GM10847 (cell line): ENCODE data around the gene CDC5L.

Source experiments
- POLR2A ChIP-seq: IDR thresholded peaks from 2 replicates; pipeline ENCODE4 v1.6.1; 2011; ENCODE audit not compliant: insufficient read length; ENCODE audit errors: extremely low read depth

Gene CDC5L

DNA sequence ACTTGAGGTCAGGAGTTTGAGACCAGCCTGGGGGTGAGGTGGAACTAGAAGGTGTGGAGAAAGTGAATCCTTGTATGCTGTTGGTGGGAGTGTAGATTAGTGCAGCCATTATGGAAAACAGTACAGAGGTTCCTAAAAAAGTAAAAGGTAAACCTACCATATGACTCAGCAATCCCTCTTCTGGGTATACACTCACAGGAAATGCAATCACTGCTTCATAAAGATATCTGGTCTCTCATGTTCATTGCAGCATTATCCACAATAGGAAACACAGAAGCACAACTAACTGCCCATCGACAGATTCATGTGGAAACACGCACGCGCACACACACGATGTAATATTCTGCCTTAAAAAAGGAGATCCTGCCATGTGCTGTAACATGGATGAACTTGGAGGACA lies 66.7 kb downstream of the CDC5L start:
- TF ChIP-seq POLR2A = no peak

DNA sequence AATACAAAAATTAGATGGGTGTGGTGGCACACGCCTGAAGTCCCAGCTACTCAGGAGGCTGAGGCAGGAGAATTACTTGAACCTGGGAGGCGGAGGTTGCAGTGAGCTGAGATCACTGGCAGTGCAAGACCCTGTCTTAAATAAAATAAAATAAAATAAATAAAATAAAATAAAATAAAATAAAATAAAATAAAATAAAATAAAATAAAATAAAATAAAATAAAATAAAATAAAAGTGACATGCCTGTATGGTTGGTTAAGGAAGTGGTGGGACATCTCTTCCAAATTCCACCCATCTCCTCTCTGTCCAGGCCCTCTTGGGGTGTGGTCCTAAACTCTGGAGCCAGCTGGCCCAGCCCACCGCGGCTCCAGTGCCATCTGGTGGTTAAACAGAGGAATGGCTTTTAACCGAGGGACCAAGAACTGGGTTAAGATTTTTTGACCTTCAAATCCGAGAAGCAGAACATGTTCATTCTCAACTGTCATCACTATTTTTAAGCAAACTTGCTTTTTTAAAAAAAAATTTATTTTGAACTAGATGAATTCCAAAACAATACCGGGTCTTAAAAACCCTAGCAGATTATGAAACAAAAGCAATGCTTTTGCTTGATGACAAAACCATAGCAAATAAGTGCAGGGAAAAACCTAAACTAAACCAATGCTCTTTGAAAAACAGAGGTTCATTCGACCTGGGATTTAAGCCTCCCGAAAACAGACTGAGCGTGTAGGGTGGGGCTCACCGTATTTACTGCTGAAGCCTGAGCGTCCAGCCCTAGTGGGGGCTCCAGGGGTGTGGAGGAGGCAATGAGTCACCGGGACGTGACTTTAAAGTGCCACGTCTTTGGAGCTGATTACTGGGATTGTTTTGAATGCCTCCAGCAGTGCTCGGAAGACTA lies 68.8 kb downstream of the CDC5L start:
- no peak for TF ChIP-seq POLR2A

GRCh38 chr6:44456966-44457292 lies 69.4 kb downstream of the CDC5L start:
- no peak for TF ChIP-seq POLR2A

- no peak for TF ChIP-seq POLR2A
These were observed 70.1 kb downstream of the CDC5L start for GRCh38 chr6:44457596-44457995.

DNA sequence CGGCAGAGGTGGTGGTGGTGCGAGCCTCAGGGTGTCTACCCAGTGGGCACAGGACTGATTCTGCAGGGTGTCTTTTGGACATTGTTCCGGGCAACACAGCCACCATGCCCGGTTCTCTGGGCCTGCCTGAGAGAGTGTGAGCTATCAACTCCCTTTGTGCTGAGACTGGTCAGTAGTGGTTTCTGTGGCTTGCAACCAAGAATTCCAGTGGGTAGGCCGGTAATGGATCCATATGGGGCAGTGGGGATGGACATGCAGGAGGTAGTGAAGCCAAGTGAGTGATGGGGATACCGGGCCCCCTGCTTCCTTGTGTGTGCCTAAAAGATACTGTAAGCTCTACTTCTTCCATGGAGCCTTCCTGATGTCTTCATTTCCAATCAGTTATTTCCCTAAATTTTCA lies 71.0 kb downstream of the CDC5L start:
- TF ChIP-seq POLR2A = no peak

GRCh38 chr6:44462335-44462734 lies 74.8 kb downstream of the CDC5L start:
- no peak for TF ChIP-seq POLR2A

DNA sequence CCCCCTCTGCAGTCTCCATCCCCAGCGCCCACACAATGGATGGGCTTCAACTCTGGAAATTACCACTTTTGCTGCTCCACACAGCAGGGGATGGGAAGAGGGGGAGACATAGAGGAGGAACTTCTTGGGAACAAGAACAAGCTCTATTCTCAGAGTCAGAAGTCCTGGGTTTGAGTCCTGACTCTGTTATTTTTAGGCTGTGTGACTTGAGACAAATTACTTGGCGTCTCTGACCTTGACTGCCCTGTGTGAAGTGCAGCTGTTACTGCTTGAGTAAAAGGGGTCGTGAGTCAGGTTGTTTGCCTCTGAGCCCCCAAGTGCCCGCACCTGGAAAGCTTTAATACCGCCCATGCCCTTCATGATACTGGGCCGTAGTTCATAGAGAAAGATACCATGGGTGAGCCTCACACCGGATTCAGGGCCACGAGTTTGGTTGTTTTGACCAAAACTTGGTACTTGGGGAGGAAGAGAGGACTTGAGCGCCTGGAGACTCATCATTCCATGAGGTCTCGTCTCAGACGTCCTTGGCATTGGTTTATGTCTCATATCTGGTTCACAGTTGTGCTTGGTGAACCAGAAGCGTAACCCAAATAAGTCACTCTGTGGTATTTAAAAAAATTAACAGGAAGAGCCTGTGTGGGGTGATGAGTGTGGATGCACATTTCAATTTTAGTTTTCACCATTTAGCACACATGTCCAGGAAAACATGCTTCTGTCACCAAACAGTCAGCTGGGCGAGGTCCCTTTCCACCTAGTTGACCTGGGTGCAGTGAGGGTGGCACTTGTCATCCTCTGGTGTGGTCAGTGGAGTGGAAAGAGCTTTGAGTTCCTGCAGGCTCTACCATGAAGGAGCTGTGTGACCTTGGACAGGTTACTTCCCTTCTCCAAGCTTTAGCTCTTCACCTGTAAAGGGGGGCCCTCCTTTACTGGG lies 75.6 kb downstream of the CDC5L start:
- no peak for TF ChIP-seq POLR2A

GRCh38 chr6:44463728-44464450 lies 76.4 kb downstream of the CDC5L start:
- TF ChIP-seq POLR2A = no peak

DNA sequence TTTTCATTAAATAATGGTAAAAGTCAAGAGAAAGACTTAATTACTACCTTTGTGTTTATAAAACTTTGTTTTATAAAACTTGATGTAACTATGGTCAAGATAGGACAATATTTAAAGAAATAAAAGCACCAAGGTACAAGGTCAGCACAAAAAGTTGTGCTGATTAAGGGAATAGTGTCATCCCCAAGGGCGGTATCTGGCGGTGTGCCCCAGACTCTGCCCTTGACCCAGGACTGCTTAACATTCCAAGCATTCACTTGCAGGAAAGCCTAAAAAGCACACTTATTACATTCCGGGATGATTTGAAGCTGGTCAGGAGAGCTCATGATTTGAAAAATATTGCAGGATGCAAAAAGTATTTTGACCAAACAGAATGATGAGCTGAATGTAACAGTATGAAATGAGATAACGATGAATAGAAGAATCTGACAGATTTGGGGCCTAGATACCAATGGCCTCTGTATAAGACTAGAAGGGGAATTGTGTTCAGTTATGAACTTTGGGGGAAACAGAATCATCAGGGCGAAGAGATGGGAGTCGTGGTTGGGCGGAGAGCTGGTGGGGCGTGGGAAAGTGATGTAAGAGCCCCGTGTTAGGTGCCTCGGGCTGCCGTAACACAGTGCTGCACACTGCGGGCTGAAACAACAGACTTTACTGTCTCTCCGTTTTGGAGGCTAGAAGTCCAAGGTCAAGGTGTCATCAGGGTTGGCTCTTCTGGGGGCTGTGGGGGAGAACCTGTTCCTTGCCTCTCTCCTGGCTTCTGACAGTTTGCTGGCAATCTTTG lies 77.2 kb downstream of the CDC5L start:
- no peak for TF ChIP-seq POLR2A

- no peak for TF ChIP-seq POLR2A
These were observed 79.4 kb downstream of the CDC5L start for GRCh38 chr6:44466955-44467354.

- TF ChIP-seq POLR2A = no peak
These were observed 81.3 kb downstream of the CDC5L start for GRCh38 chr6:44468835-44469234.

GRCh38 chr6:44470115-44470464 lies 82.6 kb downstream of the CDC5L start:
- no peak for TF ChIP-seq POLR2A

DNA sequence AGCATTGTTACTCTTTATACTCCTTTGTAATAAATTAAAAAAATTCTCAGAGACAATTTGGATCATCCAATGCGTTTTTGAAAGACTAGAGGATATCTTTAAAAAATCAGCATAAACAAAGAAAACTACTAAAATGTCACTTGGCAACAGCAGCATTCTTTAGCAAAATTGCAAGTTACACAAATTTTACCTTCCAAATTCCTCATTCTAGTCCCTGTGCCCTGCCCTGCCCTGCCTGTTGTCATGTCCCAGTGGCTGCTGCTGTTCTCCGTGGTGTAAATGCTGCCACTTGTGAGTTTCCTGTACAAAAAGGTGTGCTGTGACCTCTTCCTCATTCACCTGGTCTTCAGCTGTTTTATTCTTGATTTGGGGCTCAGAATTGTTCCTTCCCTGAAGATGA lies 83.2 kb downstream of the CDC5L start:
- TF ChIP-seq POLR2A = no peak

DNA sequence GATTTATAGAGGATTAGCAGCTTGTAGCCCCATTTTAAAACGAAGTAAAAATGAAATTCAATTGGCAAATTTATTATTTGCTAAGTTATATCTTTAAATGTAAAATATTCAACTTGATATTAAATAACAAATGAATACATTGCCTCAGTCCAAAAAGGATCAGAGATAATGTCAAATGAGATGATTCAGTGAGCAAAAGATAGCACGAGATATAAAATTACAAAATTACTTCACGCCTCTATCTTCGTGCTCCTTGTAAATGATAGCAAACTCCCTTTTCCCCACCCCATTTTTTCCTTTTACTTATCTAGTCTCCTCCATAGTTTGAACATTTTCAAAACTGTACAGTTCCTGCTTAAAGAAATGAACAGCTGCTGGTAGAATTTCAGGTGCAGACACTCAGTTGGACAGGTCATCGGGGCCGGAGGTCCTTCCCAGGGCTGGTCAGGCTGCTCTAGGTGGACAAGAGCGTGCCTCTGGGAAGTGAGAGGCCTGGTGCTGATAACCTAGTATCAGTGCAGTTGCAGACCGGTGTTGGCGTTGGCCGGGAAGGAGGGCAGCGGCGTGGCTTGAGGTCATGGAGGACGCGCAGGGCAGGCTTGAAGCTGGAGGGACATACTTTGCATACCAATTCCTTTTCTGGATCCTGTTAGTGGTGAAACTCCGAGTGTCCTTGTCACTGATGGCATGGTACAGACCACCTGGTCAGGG lies 83.9 kb downstream of the CDC5L start:
- TF ChIP-seq POLR2A = no peak
